ENCODE results near the gene KCTD17.

The KCTD17 gene, protein sequence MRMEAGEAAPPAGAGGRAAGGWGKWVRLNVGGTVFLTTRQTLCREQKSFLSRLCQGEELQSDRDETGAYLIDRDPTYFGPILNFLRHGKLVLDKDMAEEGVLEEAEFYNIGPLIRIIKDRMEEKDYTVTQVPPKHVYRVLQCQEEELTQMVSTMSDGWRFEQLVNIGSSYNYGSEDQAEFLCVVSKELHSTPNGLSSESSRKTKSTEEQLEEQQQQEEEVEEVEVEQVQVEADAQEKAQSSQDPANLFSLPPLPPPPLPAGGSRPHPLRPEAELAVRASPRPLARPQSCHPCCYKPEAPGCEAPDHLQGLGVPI

DNA sequence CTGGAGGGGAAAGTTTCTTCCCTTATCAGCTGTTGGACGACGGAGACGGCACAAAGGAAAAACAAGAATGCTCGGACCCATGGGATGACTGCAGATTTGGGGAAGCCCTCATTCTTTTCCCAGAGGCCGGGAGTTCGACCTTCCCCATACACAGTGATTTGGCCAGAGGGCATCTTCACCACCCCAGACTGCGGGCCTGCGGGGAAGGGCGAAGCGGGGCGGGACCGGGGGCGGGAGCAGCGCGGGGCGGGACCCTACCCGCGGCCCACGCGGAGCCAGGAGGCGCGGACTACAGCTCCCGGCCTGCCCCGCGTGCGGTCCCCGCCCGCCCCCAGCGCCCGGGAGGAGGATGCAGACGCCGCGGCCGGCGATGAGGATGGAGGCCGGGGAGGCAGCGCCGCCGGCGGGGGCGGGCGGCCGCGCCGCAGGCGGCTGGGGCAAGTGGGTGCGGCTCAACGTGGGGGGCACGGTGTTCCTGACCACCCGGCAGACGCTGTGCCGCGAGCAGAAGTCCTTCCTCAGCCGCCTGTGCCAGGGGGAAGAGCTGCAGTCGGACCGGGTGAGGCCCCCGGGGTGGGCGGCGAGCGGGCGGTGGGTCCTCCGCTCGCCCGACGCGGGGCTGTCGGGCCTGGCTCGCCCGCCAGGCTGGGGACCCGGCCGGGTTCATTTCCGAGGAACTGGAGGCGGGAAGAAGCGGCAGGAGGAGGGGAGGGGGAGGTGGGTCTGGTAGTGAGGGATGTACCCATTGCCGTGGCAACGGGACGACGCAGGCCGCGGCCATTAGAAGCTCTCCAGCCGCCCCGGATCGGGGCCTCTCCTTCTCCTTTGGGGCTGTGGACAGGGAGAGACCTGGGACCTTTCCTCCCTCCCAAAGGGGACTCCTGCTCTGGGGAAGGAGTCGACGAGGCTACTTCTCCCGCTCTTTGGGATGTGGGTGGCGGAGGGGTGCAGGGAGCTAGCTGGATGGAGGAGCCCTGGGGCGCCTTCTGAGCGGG lies at the start of gene KCTD17:
KCTD17 (plus strand) TSS at position 352 of the 995 bp plus-strand sequence; CDS start at position 371, 19 bp downstream.
- ATAC-seq (peak; percentile 100), DNase-seq (peak; percentile 74 to 80)
- Mint-ChIP-seq H3K9me3 (no peaks in the 10 kb centered on the region), H3K4me1 (peaks cover 21% of the 10 kb centered on the region), H3K27ac (peak within 1 kb of the TSS; percentile 27 to 78), H3K27me3 (no peaks in the 10 kb centered on the region), H3K4me3 (peak within 1 kb of the TSS; percentile 83 to 87)

DNA sequence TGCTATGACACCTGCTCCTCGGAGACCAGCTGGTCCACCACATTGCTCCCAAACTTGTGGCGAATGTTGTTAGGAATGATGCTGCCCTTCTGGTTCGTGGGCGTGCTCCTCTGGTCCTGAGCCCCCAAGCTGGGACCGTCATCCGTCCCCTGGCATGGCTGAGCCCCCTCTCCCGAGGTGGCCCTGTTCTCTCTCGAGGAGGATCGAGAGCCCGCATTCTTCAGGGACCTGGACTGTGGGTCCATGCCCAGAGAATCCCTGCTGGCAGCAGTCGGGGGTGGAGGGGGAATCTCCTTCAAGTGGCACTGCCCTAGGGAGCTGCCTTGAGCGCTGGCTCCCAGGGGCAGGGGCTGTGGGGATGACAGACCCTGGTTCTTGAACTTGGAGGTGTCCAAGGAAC lies 49.7 kb upstream of the KCTD17 start:
- no peak overlapping the region for H3K4me3 Mint-ChIP-seq
- no peak for DNase-seq
- no peaks in the 10 kb centered on the region for H3K9me3 Mint-ChIP-seq
- H3K27me3 Mint-ChIP-seq: peaks cover 35% of the 10 kb centered on the region
- H3K4me1 Mint-ChIP-seq: no peaks in the 10 kb centered on the region
- H3K27ac Mint-ChIP-seq: no peak overlapping the region
- no peak for ATAC-seq

DNA sequence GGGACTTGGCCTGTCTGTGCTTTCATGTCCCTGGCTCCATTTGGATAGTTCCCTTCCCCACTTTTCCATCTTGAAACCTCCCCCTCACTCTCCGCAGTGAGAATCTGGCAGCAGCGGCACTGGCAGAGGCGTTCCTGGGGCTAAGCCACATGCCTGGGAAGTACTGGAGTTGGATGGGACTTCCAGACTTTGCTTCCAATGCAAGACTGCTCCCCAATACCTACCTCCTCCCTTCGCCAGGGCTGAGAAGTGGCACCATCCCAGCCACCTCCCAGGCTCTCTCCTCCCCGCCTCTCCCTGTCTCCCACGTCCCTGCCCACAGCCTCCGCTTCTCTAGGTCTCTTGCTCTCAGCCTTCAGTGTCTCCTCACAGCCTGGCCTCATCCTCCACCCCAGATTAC lies 48.9 kb upstream of the KCTD17 start:
- DNase-seq (no peak), ATAC-seq (no peak)
- peaks cover 44% of the 10 kb centered on the region for H3K27me3 Mint-ChIP-seq
- no peaks in the 10 kb centered on the region for H3K4me1 Mint-ChIP-seq
- H3K27ac Mint-ChIP-seq: no peak overlapping the region
- no peak overlapping the region for H3K4me3 Mint-ChIP-seq
- no peaks in the 10 kb centered on the region for H3K9me3 Mint-ChIP-seq

DNA sequence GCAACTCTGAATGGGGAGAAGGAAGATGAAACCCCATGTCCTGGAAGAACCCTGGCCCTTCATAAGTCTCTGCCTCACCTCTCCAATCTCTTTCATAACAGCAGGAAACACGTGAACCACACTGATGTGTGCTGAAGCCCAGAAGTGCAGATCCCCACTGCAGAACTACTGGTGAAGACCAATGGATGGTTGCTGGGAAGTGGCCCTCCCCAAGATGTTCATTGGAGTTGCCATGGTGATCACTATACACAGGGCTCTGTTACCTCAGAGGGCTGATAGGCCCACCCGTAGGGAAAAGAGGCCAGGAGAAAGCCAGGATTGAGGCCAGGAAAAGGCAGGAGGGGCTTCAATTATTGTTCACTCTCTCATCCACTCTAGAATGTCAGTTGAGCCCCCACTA lies 43.9 kb upstream of the KCTD17 start:
- Mint-ChIP-seq H3K9me3 (no peaks in the 10 kb centered on the region), H3K27ac (no peak overlapping the region), H3K27me3 (peaks cover 64% of the 10 kb centered on the region), H3K4me1 (peaks cover 5% of the 10 kb centered on the region), H3K4me3 (no peak overlapping the region)
- ATAC-seq: no peak
- DNase-seq: no peak

DNA sequence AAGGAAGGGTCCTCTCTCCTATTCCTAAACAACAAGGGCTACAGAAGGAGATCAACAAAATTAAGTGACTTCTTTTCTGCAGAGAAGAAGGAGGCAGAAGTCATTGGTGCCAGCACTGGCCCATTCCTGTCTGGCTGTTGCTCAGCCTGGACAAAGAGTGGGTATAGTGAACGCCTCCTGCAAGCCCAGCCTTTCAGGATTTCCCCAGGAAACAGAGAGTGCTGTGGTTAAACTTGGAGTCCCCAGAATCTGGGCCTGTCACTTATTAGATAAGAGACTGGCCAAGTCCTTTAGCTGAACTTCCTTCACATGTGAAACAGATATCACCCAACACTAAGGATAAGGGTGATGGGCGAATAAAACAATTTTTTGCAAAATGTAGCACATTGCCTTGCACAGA lies 43.2 kb upstream of the KCTD17 start:
- H3K9me3 Mint-ChIP-seq: no peaks in the 10 kb centered on the region
- ATAC-seq: no peak
- no peak for DNase-seq
- no peak overlapping the region for H3K4me3 Mint-ChIP-seq
- peaks cover 5% of the 10 kb centered on the region for H3K4me1 Mint-ChIP-seq
- peaks cover 57% of the 10 kb centered on the region for H3K27me3 Mint-ChIP-seq
- no peak overlapping the region for H3K27ac Mint-ChIP-seq

DNA sequence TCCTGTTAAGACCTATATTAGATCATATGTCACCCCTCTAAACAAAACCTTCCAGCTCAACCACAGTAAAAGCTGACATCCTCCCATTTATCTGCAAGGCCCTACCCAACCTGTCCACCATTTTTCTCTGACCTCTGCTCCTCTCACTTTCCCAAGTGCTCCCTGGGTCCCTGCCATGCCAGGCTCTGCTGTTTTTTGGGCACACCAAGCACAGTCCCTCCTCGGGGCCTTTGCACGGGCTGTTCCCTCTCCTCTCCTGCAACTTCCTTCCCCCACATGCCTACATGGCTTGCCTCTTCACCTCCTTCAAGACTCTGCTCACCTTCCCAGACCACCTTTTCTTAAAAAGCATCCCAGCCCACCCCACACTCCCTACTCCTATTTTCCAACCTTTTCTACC lies 42.1 kb upstream of the KCTD17 start:
- DNase-seq (no peak), ATAC-seq (no peak)
- Mint-ChIP-seq H3K4me3 (no peak overlapping the region), H3K27me3 (peaks cover 45% of the 10 kb centered on the region), H3K27ac (no peak overlapping the region), H3K4me1 (peaks cover 5% of the 10 kb centered on the region), H3K9me3 (no peaks in the 10 kb centered on the region)

DNA sequence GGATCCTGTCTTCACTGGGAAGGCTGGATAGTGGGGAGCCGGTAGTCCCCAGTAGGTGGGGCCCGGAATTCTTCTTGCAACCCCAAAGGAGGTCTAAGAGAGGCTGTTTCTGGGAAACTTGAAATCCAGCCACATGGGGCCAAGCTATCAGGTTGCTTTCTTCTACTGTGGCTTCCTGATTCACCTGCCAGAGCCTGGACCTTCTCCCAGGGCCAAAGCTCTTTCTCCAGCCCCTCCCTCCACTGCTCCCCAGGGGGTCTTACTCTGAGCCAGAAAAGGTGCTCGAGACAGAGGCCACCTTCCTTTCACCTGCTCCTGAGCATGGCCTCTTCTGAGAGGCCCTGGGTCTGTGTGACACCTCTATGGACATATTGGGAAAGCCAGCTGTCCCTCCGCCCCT lies 41.4 kb upstream of the KCTD17 start:
- Mint-ChIP-seq H3K9me3 (no peaks in the 10 kb centered on the region), H3K4me3 (no peak overlapping the region), H3K27ac (no peak overlapping the region), H3K27me3 (peaks cover 47% of the 10 kb centered on the region), H3K4me1 (peaks cover 5% of the 10 kb centered on the region)
- DNase-seq: no peak
- ATAC-seq: no peak

DNA sequence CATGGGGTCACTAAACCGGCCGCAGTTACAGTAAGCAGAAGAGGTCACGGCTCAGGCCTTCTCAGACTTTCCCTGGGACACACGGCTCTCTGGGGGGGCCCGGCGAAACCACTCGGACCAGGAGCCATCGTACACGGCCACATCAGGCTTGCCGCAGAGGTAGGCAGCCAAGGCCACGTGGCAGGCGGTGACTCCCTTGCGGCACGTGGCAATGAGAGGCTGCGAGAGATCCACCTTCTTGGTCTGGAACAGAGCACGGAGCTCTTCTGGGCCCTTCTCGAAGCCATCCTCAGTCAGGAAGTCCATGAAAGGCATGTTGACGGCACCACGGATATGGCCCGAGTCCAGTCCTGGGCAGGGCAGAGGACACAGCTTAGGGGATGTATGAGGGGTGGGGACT lies 40.6 kb upstream of the KCTD17 start:
- no peak overlapping the region for H3K27ac Mint-ChIP-seq
- DNase-seq: no peak
- no peaks in the 10 kb centered on the region for H3K9me3 Mint-ChIP-seq
- H3K4me1 Mint-ChIP-seq: peaks cover 5% of the 10 kb centered on the region
- no peak overlapping the region for H3K4me3 Mint-ChIP-seq
- no peak for ATAC-seq
- H3K27me3 Mint-ChIP-seq: peaks cover 48% of the 10 kb centered on the region

DNA sequence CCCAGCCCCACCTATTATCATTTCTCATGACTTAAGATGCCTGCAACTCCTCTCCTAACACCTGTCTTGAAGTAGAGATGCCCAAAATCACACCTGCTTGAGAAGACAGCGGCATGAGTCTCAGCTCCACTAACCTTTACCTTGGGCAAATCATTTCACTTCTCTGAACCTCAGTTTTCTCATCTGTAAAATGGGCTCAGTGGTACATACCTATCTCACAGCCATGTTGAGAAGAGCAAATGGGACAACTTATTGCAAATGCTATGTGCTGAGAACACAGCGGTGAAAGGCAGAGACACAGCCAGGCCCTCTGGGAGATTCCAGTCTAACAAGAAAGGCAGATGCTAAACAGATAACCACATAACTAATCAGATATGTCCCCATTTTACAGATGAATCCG lies 40.1 kb upstream of the KCTD17 start:
- Mint-ChIP-seq H3K4me1 (peaks cover 5% of the 10 kb centered on the region), H3K27ac (no peak overlapping the region), H3K27me3 (peaks cover 43% of the 10 kb centered on the region), H3K9me3 (no peaks in the 10 kb centered on the region), H3K4me3 (no peak overlapping the region)
- ATAC-seq (no peak), DNase-seq (no peak)

DNA sequence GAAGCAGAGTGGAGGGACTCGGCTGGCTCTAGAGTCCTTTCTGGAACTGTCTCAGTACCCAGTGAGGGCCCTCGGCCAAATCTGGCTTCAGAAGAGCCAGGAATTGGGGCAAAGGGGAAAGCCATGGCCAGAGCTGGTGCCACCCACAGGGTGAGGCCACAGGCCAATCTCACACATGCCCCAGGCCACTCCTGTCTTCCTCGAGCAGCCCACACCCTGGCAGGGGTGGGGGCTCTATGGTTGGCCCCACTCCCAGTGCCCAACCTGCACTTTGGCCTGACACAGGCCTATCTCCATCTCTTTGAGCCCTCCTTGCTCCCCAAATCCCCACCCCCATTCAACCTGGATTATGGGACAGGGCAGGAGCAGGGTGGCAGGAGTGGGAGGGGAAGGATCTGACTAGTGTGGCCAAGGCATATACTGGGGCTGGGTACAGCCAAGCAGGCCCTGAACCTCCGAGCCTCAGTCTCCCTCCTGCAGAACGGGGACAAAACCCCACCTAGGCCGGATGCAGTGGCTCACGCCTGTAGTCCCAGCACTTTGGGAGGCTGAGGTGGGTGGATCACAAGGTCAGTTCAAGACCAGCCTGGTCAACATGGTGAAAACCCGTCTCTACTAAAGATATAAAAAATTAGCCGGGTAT lies 39.2 kb upstream of the KCTD17 start:
- H3K27ac Mint-ChIP-seq: no peak overlapping the region
- ATAC-seq (no peak), DNase-seq (no peak)
- peaks cover 5% of the 10 kb centered on the region for H3K4me1 Mint-ChIP-seq
- no peak overlapping the region for H3K4me3 Mint-ChIP-seq
- no peaks in the 10 kb centered on the region for H3K9me3 Mint-ChIP-seq
- H3K27me3 Mint-ChIP-seq: peaks cover 37% of the 10 kb centered on the region

DNA sequence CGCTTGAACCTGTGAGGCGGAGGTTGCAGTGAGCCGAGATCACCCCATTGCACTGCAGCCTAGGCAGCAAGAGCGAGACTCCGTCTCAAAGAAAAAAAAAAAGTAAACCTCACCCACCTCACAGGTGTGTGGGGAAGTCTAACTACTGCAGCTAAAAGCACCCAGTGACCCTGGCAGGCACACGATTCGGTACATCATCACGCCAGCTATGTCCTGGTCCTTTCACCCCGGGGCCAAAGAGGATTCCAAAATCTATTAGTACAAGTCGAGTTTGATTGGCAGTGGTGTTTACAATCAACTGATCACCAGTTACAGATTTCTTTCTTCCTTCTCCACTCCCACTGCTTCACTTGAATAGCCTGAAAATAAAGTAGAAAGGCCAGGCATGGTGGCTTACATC lies 38.6 kb upstream of the KCTD17 start:
- DNase-seq (no peak), ATAC-seq (no peak)
- H3K4me1 Mint-ChIP-seq: peaks cover 5% of the 10 kb centered on the region
- H3K4me3 Mint-ChIP-seq: no peak overlapping the region
- H3K9me3 Mint-ChIP-seq: no peaks in the 10 kb centered on the region
- peaks cover 37% of the 10 kb centered on the region for H3K27me3 Mint-ChIP-seq
- no peak overlapping the region for H3K27ac Mint-ChIP-seq

DNA sequence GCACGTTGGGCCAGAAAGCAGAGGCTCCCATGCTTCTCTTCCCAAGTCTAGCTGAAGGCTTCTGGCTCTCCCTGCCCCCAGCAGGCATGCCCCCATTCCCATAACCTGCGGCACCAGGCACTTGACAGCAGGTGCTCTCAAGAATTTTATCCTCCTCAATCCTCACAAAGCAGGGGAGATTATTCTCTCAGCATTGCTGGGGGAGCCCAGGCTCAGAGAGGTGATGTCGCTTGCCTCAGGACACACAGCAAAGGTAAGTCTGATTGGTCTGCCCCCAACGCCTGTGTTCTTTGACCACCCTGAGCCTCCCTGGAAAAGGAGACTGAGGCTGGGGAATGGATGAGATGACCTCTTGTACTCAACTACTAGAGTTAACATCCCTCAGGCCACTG lies 37.1 kb upstream of the KCTD17 start:
- ATAC-seq (no peak), DNase-seq (no peak)
- H3K4me1 Mint-ChIP-seq: peaks cover 6% of the 10 kb centered on the region
- H3K27ac Mint-ChIP-seq: no peak overlapping the region
- H3K4me3 Mint-ChIP-seq: no peak overlapping the region
- H3K27me3 Mint-ChIP-seq: peaks cover 34% of the 10 kb centered on the region
- no peaks in the 10 kb centered on the region for H3K9me3 Mint-ChIP-seq

DNA sequence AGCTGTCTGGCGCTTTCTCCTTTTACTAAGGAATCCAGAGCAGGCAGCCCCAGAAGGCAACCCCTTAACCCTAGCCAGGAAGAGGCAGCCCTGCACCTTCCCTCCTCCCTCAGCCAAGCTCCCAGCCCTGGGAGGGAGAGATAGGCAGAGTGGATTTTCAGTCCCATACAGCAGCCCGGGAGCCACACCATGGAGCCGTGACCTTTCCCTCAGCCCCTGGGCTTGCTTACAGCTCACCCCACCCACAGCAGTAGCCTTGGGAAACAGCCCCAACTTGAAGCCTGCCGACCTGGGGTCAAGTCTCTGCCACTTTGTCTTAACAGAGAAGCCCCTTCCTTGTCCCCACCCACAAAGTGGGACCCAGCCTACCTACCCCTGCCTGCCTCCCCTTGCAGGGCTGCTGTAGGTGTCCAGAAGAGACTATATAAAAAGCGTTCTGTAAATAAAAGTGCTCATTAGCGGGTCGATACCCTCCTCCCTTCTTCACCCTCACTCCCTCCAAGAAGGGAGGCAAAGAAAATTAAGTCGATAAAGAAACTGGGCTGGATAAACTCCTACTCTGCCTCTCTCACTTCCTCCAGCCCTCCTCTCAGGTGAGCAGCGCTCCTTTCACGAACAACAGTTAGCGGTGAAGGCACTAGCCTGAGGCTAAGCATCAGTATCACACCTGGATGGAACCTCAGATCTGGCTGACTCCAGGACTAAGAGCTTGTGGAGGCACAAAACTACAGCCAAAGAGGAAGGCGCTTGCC lies 36.5 kb upstream of the KCTD17 start:
- H3K4me1 Mint-ChIP-seq: peaks cover 8% of the 10 kb centered on the region
- no peak for DNase-seq
- no peak overlapping the region for H3K4me3 Mint-ChIP-seq
- no peak for ATAC-seq
- no peak overlapping the region for H3K27ac Mint-ChIP-seq
- H3K9me3 Mint-ChIP-seq: no peaks in the 10 kb centered on the region
- H3K27me3 Mint-ChIP-seq: peaks cover 33% of the 10 kb centered on the region

DNA sequence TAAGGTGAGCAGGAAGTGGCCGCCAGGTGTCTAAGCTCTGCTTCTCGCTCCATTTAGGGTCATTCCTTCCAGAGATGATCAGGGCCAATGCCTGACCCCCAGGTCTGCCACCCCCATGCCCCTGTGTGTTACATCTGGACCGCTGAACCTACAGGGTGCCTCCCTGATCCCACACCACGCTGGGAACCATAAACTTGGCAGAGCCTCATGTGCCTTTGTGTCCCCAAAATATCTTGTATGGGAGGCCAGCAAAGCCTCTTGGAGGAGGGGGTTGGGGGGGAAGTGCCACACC lies 36.0 kb upstream of the KCTD17 start:
- H3K27ac Mint-ChIP-seq: no peak overlapping the region
- peaks cover 14% of the 10 kb centered on the region for H3K4me1 Mint-ChIP-seq
- H3K27me3 Mint-ChIP-seq: peaks cover 38% of the 10 kb centered on the region
- ATAC-seq: no peak
- no peak for DNase-seq
- no peak overlapping the region for H3K4me3 Mint-ChIP-seq
- H3K9me3 Mint-ChIP-seq: no peaks in the 10 kb centered on the region

DNA sequence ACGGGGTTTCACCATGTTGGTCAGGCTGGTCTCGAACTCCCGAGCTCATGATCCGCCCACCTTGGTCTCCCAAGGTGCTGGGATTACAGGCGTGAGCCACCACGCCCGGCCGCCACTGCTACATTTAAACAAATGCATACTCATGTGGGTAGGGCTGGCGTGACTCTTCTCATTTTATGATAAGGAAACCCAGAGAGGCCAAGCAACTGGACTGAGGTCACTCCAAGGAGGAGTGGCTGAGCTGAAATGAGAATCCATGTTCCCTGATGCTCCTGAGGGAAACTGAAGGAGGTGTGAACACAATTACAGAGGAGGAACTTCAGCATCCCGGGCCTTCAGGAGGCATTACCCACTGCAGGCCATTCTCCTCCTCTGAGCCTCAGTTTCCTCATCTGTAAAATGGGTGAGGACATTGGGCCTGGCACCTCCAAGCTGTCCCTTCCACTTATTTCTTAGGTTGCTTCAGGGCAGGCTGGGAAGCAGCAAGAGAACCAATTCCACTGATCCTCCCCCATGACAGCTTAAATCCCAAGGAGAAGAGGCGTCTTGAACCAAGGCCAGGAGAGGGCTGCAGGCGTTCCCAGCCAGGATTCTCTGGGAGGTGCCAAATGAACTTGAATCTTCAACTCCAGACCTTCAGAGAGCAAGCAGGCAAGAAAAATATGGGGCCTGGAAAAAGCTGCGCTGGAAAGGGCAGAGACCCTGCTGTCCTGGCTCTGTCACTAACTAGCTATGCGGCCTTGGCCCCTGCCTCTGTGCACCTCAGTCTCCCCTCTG lies 35.2 kb upstream of the KCTD17 start:
- Mint-ChIP-seq H3K27ac (no peak overlapping the region), H3K27me3 (peaks cover 45% of the 10 kb centered on the region), H3K9me3 (no peaks in the 10 kb centered on the region), H3K4me3 (no peak overlapping the region), H3K4me1 (peaks cover 15% of the 10 kb centered on the region)
- DNase-seq (no peak), ATAC-seq (no peak)

Data from stimulated activated naive CD8-positive, alpha-beta T cell treated with anti-CD3 and anti-CD28 coated beads, Interleukin-15, amount 100 ng/mL, for 72 hours (primary cell).